Gastrocnemius medialis (tissue), 4 donors: ENCODE results near the gene DUOX1. TPM values are rescaled to one million over a fixed set of nuclear protein-coding genes. Genes with fewer than 3 reads are reported as not detected.
"Not testable (repeated sequence)": the region's sequence is repeated elsewhere in the genome, so short reads cannot be mapped to it uniquely, and the experiment has no call there.

ENCODE experiments used
- ATAC-seq, 2 donors: fragments of 150-250 bp; one replicate each; pipeline ENCODE4 v1.9.1; 2016
- DNase-seq, 2 donors: peaks; one replicate each; pipeline ENCODE4 v3.0.0-alpha.2; 2019
- H3K27ac ChIP-seq, 4 donors: fragments of 200-600 bp; sonication (generic); 1 replicate in 1 of 4; 2 replicates in 3 of 4; pipeline ENCODE4 v1.5.1; 2016 to 2018; ENCODE audit warnings: mild to moderate bottlenecking in 2 of 4, moderate library complexity in 1 of 4
- H3K27me3 ChIP-seq, 3 donors: fragments of 200-600 bp; sonication (generic) in 2 of 3; 1 replicate in 1 of 3; 2 replicates in 2 of 3; pipeline versions ENCODE4 v1.5.1 to v1.6.0; 2016 to 2019; ENCODE audit warnings: mild to moderate bottlenecking in 1 of 3, moderate library complexity in 1 of 3
- H3K36me3 ChIP-seq, 2 donors: fragments of 200-600 bp; sonication (generic) in 1 of 2; one replicate each; pipeline ENCODE4 v1.5.1; 2017 to 2018
- H3K4me1 ChIP-seq, 2 donors: fragments of 200-600 bp; sonication (generic) in 1 of 2; one replicate each; pipeline ENCODE4 v1.5.1; 2016 to 2017; ENCODE audit warnings: mild to moderate bottlenecking in 2 of 2
- H3K4me3 ChIP-seq, 4 donors: fragments of 200-600 bp; sonication (generic) in 3 of 4; 1 replicate in 1 of 4; 2 replicates in 3 of 4; pipeline ENCODE4 v1.5.1; 2016 to 2019; ENCODE audit warnings: mild to moderate bottlenecking in 2 of 4
- H3K9me3 ChIP-seq, 3 donors: fragments of 200-600 bp; sonication (generic) in 2 of 3; 1 replicate in 1 of 3; 2 replicates in 2 of 3; pipeline ENCODE4 v1.5.1; 2016 to 2019
- CTCF ChIP-seq, 5 experiments: fragments of 450-650 bp in 3 of 5; fragments of 200-600 bp in 2 of 5; sonication (generic) in 2 of 5; IDR thresholded peaks in 4 of 5; conservative IDR thresholded peaks in 1 of 5; 1 replicate in 4 of 5; 2 replicates in 1 of 5; pipeline ENCODE4 v1.5.1; 2016 to 2019; ENCODE audit warnings: antibody characterized with exemption in 5 of 5, mild to moderate bottlenecking in 3 of 5, moderate library complexity in 3 of 5
- POLR2A ChIP-seq, 2 donors: fragments of 450-650 bp; IDR thresholded peaks; one replicate each; pipeline ENCODE4 v1.6.1; 2017; ENCODE audit warnings: antibody characterized with exemption in 2 of 2, mild to moderate bottlenecking in 2 of 2, moderate library complexity in 2 of 2
- in situ Hi-C, 4 donors: fragments of 200-750 bp; cut with MboI; loops; one replicate each; pipeline versions ENCODE4 v1.15.0 to v1.8.0; 2017; ENCODE audit warnings: low sequenced_read_pairs in 4 of 4
- intact Hi-C: fragments of 100-400 bp; cut with DNase I; formaldehyde crosslinking; loops from one replicate; pipeline ENCODE4 v1.15.1; 2023; ENCODE audit warnings: low total_unique reads
- total RNA-seq, 4 donors: library from RNA; depleted of rRNA; stranded (reverse); fragments of >200 nt; gene quantifications; one replicate each; pipeline versions ENCODE4 v1.1.0 to v1.2.3, GENCODE V29; 2016

The DUOX1 gene
- total RNA-seq = under 1 TPM in 3 of 4 donors, not detected in 1; 0.07 to 0.56 (median 0.13) TPM

- intact Hi-C loops = no loop called here
- TF ChIP-seq CTCF (IDR thresholded peaks at IDR 0.05 in 4 of 5, conservative IDR thresholded peaks at IDR 0.05 in 1 of 5) (no peak), POLR2A (IDR thresholded peaks at IDR 0.05) (no peak)
- Histone ChIP-seq H3K27ac (no peak within 1 kb of the TSS), H3K4me1 (no peaks in the 10 kb centered on the region), H3K9me3 (no peaks in the 10 kb centered on the region), H3K4me3 (peak within 1 kb of the TSS in 3 of 4 donors; percentile 11 to 34 (median 23)), H3K27me3 (peaks cover 44 to 49% (median 45%) of the 10 kb centered on the region in 3 donors), H3K36me3 (no peaks in the 10 kb centered on the region)
- no peak for ATAC-seq
- no peak for DNase-seq
- in situ Hi-C loops = no loop called here
Measured at GRCh38 chr15:45129651-45130129, at the start of gene DUOX1, which contains the start of gene DUOXA1. TSS of gene DUOX1 (plus strand) at chr15:45129994. CDS start at chr15:45131967, 1,973 bp downstream. TSS of gene DUOXA1 (minus strand) at chr15:45129879. CDS start at chr15:45123014, 6,865 bp downstream.

GRCh38 chr15:45080593-45080992 lies 49.2 kb upstream of the DUOX1 start:
- H3K36me3 ChIP-seq, ATAC-seq, intact Hi-C loops, H3K4me3 ChIP-seq, H3K27me3 ChIP-seq, in situ Hi-C loops, H3K27ac ChIP-seq, H3K9me3 ChIP-seq, H3K4me1 ChIP-seq, DNase-seq: not testable (repeated sequence)

GRCh38 chr15:45082412-45082811 lies 47.4 kb upstream of the DUOX1 start:
- intact Hi-C loops, H3K4me3 ChIP-seq, H3K36me3 ChIP-seq, H3K9me3 ChIP-seq, H3K27ac ChIP-seq, H3K4me1 ChIP-seq, in situ Hi-C loops, ATAC-seq, DNase-seq, H3K27me3 ChIP-seq: not testable (repeated sequence)

DNA sequence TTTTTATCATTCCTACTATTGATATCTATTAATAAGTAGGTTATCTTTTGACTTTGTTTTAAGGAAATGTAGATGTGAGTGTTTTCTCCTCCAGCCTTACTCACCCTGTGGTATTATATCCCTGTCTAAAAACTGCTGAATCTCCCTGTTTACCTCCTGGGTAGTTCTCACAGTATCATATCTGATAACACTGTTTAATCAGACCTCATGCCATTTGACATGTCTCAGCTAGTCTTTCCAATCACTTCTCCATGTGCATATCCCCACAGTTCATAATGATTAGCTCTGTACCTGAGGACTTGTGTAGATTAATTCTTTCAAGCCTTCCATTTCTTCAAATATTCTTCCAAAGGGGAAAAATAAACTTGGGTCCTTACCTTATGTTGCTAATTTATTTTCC lies 46.6 kb upstream of the DUOX1 start:
- no peaks in the 10 kb centered on the region for H3K4me1 ChIP-seq
- intact Hi-C loops (no loop called here), in situ Hi-C loops (no loop called here)
- H3K27me3 ChIP-seq = peaks cover 0 to 6% (median 0%) of the 10 kb centered on the region in 3 donors
- no peaks in the 10 kb centered on the region for H3K9me3 ChIP-seq
- no peaks in the 10 kb centered on the region for H3K36me3 ChIP-seq
- DNase-seq (no peak), ATAC-seq (no peak)
- TF ChIP-seq CTCF (IDR thresholded peaks at IDR 0.05 in 4 of 5, conservative IDR thresholded peaks at IDR 0.05 in 1 of 5) (no peak), POLR2A (IDR thresholded peaks at IDR 0.05) (no peak)
- H3K4me3 ChIP-seq = no peak overlapping the region
- no peak overlapping the region for H3K27ac ChIP-seq

- H3K27ac ChIP-seq = no peak overlapping the region
- H3K4me3 ChIP-seq = no peak overlapping the region
- H3K4me1 ChIP-seq = no peaks in the 10 kb centered on the region
- in situ Hi-C loops (no loop called here), intact Hi-C loops (no loop called here)
- H3K9me3 ChIP-seq = no peaks in the 10 kb centered on the region
- TF ChIP-seq CTCF (IDR thresholded peaks at IDR 0.05 in 4 of 5, conservative IDR thresholded peaks at IDR 0.05 in 1 of 5) (no peak), POLR2A (IDR thresholded peaks at IDR 0.05) (no peak)
- DNase-seq = no peak
- ATAC-seq = no peak
- no peaks in the 10 kb centered on the region for H3K36me3 ChIP-seq
- peaks cover 0 to 6% (median 0%) of the 10 kb centered on the region in 3 donors for H3K27me3 ChIP-seq
Measured at GRCh38 chr15:45084163-45084562, 45.6 kb upstream of the DUOX1 start.

GRCh38 chr15:45087513-45087912 lies 42.3 kb upstream of the DUOX1 start:
- H3K4me1 ChIP-seq = no peaks in the 10 kb centered on the region
- DNase-seq = no peak
- in situ Hi-C loops = no loop called here
- no peak overlapping the region for H3K4me3 ChIP-seq
- H3K27me3 ChIP-seq = peaks cover 0 to 6% (median 0%) of the 10 kb centered on the region in 3 donors
- H3K27ac ChIP-seq = no peak overlapping the region
- no peaks in the 10 kb centered on the region for H3K9me3 ChIP-seq
- intact Hi-C loops = no loop called here
- H3K36me3 ChIP-seq = no peaks in the 10 kb centered on the region
- TF ChIP-seq CTCF (IDR thresholded peaks at IDR 0.05 in 4 of 5, conservative IDR thresholded peaks at IDR 0.05 in 1 of 5) = no peak
- no peak for TF ChIP-seq POLR2A (IDR thresholded peaks at IDR 0.05)
- no peak for ATAC-seq
